ENCODE data around the gene KRT35.
"Not testable (repeated sequence)": the region's sequence is repeated elsewhere in the genome, so short reads cannot be mapped to it uniquely, and the experiment has no call there.

KRT35 gene

DNA sequence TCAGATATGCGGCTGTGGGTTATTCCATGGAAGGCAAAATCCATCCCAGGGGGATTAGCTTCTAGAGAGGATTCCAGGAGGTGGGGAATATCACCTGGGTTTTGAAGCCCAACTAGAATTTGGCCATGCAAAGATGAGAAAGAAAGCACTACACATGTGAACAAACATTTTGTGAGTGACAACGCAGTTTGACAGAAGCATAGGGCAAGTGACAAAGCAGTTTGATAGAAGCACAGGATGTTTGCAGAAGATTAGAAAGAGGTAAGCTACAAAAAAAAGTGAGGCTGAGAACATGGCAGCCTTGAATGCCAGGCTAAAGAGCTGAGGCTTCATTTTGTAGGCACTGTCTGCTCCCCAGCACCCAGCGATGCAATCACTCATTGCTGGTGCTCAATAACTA is 27.9 kb downstream of the KRT35 start:
- no peak for DNase-seq (ENCODE audit: low spot score)

- DNase-seq (ENCODE audit: low spot score) = no peak
Measured at GRCh38 chr17:41452281-41452680, 28.7 kb downstream of the KRT35 start.

DNA sequence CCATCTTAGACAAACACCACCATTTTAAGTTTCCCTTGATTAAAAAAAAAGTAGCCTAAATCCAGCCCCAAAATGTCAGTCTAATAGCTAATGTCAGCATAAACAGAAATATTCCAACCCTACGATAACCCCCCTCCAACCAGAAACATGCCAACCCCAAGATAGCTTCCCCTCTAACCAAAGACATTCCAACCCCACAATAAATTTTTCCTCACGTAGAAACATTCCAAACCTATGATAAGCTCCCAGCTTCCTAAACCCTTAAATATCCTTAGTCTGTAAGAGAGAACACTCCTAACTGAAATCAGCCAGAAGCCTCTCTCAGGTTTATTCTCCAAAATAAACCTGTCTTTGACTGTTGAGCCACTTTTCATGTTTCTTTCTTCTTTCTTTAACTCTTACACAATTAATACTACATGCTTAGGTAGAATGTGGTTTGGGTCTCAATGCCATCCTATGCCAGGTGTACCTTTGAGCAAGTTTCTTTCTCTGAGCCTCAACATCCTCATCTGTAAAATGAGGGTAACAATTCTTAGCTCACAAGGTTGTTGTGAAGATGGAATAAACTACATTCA is 29.7 kb downstream of the KRT35 start:
- DNase-seq (ENCODE audit: low spot score) = no peak

GRCh38 chr17:41449008-41449407 is 31.9 kb downstream of the KRT35 start:
- no peak for DNase-seq (ENCODE audit: low spot score)

GRCh38 chr17:41448506-41448905 is 32.4 kb downstream of the KRT35 start:
- DNase-seq (ENCODE audit: low spot score) = no peak

DNA sequence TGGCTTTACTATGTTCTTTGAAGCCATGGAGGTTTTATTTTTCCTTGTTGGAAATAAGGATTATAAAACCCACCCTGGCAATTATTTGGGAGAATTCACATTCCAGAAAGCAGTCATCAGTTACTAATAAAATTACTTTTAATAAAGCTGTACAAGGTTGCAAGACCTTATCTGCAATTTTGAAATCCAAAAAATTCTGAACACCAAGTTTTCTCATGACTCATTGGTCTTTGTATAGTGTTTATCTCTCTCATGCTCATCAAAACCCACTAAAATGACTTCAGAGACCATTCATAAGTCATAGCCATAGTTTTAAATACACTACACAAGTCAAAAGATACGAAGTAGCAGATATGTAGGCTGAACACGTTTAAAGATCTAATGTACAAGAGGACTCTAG is 34.1 kb downstream of the KRT35 start:
- no peak for DNase-seq (ENCODE audit: low spot score)

- no peak for DNase-seq (ENCODE audit: low spot score)
Measured at GRCh38 chr17:41444640-41445039, 36.3 kb downstream of the KRT35 start.

- no peak for DNase-seq (ENCODE audit: low spot score)
Measured at GRCh38 chr17:41444186-41444585, 36.8 kb downstream of the KRT35 start.

GRCh38 chr17:41442739-41443138 is 38.2 kb downstream of the KRT35 start:
- DNase-seq (ENCODE audit: low spot score) = no peak

- no peak for DNase-seq (ENCODE audit: low spot score)
Measured at GRCh38 chr17:41440531-41441033, 40.4 kb downstream of the KRT35 start, which contains the start of gene KRT38. KRT38 (minus strand) TSS chr17:41440983; CDS start chr17:41440921, 62 bp downstream.

- DNase-seq (ENCODE audit: low spot score) = no peak
Measured at GRCh38 chr17:41439375-41439774, 41.6 kb downstream of the KRT35 start.

- DNase-seq (ENCODE audit: low spot score) = no peak
Measured at GRCh38 chr17:41437769-41438168, 43.2 kb downstream of the KRT35 start.

- no peak for DNase-seq (ENCODE audit: low spot score)
Measured at GRCh38 chr17:41437254-41437653, 43.7 kb downstream of the KRT35 start.

GRCh38 chr17:41434415-41434814 is 46.5 kb downstream of the KRT35 start:
- no peak for DNase-seq (ENCODE audit: low spot score)

- DNase-seq (ENCODE audit: low spot score) = no peak
Measured at GRCh38 chr17:41434005-41434404, 46.9 kb downstream of the KRT35 start.

GRCh38 chr17:41433586-41433985 is 47.4 kb downstream of the KRT35 start:
- DNase-seq (ENCODE audit: low spot score) = no peak

DNA sequence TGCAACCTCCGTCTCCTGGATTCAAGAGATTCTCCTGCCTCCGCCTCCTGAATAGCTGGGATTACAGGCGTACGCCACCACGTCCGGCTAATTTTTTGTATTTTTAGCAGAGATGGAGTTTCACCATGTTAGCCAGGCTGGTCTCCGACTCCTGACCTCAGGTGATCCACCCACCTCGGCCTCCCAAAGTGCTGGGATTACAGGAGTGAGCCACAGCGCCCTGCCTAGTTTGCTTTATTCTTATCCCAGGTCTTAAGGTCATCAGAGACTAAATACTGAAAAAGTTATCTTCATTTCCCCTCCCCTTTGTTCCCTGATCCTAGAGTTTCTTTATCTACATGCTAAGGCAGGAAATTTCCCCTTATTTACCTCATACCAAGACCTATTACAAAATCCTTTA is 50.6 kb downstream of the KRT35 start:
- not testable (repeated sequence) for DNase-seq (ENCODE audit: low spot score)

- no peak for DNase-seq (ENCODE audit: low spot score)
Measured at GRCh38 chr17:41429667-41430066, 51.3 kb downstream of the KRT35 start.

DNA sequence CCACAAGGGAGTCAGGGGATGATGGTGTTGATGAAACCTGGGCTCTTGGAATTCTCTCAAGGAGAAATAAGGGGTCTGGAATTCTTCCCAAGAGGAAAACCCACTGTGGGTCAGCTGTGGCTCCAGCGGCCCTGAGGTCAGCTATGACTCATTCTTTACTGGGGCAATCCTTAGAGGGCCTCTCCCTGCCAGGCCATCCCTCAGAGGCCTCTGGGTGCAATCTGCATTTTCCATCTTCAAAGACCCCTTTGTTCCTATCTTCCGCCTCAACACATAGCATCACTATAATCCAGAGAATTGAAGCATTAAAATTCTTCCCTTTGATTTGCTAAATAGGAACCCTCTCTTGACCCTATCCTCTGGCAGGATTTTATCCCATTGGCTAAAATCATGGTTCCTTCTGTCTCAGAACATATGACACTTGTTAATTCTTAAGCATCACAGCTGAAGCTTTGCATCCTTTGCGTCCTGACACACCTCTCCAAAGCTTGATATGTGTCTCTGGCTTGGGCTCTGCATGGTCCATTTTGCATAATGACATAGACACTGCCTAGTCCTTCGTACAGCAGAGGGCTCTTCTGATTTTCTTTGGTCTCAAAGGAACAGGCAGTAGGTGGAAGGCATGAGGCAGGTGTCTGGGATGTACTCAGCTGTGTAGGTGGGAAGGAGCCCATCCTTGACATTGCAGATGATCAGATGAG is 52.2 kb downstream of the KRT35 start:
- no peak for DNase-seq (ENCODE audit: low spot score)
